Right renal pelvis (tissue), 4 donors: ENCODE measurements around the gene PEF1. TPM values are rescaled to one million over a fixed set of nuclear protein-coding genes. Genes with fewer than 3 reads are reported as not detected.

Experiments used
- DNase-seq, 4 donors: peaks; one replicate each; pipeline ENCODE4 v3.0.0-alpha.2; 2013; ENCODE audit warnings: low read depth in 4 of 4, low spot score in 3 of 4, missing footprints in 1 of 4
- polyA plus RNA-seq, 4 donors: library from polyadenylated mRNA; unstranded; fragments of 120-200 nt; gene quantifications; one replicate each; pipeline ENCODE4 v1.2.1, GENCODE V29; 2013; ENCODE audit not compliant: insufficient read length in 4 of 4

Gene PEF1
- polyA plus RNA-seq, 4 donors = 75.5 to 83.0 (median 79.1) TPM

GRCh38 chr1:31633117-31633516, 11.6 kb downstream of the PEF1 start:
- DNase-seq = no peak

GRCh38 chr1:31632649-31633048, 12.0 kb downstream of the PEF1 start:
- DNase-seq = no peak

- no peak for DNase-seq
These were observed 15.6 kb downstream of the PEF1 start for GRCh38 chr1:31628931-31629556.

- DNase-seq = no peak
These were observed 16.6 kb downstream of the PEF1 start for GRCh38 chr1:31627930-31628559.

GRCh38 chr1:31627301-31627929, 17.3 kb downstream of the PEF1 start:
- no peak for DNase-seq

GRCh38 chr1:31626223-31627207, 18.2 kb downstream of the PEF1 start:
- DNase-seq = no peak

- DNase-seq = no peak
These were observed 19.0 kb downstream of the PEF1 start for GRCh38 chr1:31625561-31626222.

GRCh38 chr1:31624731-31625514, 19.8 kb downstream of the PEF1 start:
- DNase-seq = no peak

GRCh38 chr1:31624309-31624708, 20.4 kb downstream of the PEF1 start:
- no peak for DNase-seq

GRCh38 chr1:31623365-31623764, 21.3 kb downstream of the PEF1 start:
- no peak for DNase-seq

- no peak for DNase-seq
These were observed 22.6 kb downstream of the PEF1 start for GRCh38 chr1:31621847-31622730.

- DNase-seq = no peak
These were observed 23.2 kb downstream of the PEF1 start for GRCh38 chr1:31621498-31621820.

- DNase-seq = no peak
These were observed 23.8 kb downstream of the PEF1 start for GRCh38 chr1:31620631-31621497.

- DNase-seq = no peak
These were observed 25.5 kb downstream of the PEF1 start for GRCh38 chr1:31618916-31619846.

GRCh38 chr1:31617916-31618746, 26.5 kb downstream of the PEF1 start:
- peak; percentile 22 to 46 (median 42) for DNase-seq
